ENCODE data around the gene GATM. TPM values are rescaled to one million over a fixed set of nuclear protein-coding genes. Genes with fewer than 3 reads are reported as not detected.
"Not testable (repeated sequence)": the region's sequence is repeated elsewhere in the genome, so short reads cannot be mapped to it uniquely, and the experiment has no call there.

The GATM gene
- total RNA-seq, 2 experiments from 2014 or later: 2.0 to 2.7 TPM

DNA sequence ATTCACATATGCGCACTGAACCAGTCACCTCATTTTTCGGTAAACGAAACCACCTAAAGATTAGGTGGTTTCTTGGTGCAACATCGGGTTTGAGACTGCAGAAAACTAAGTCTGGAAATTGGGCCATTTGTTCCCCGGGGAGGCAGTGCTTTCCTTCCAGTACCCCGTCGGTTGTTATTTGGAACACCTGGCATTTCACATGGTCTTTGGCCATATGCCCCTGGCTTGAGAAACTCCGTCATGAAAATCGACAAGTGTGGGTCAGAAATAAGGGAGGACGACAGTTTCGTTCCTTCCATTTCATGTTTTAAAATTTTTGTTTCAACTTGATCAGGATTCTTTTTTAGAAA lies 544 bp upstream of the GATM start:
- peak overlapping the region; percentile 58 for H3K4me3 Mint-ChIP-seq
- ATAC-seq (no peak), DNase-seq (no peak)
- H3K4me1 Mint-ChIP-seq: peaks cover 18% of the 10 kb centered on the region
- H3K27me3 Mint-ChIP-seq: peaks cover 67% of the 10 kb centered on the region
- no peaks in the 10 kb centered on the region for H3K9me3 Mint-ChIP-seq (ENCODE audit: low read depth)
- CTCF ChIA-PET: no interaction called here
- no peak overlapping the region for H3K27ac Mint-ChIP-seq
- H3K36me3 Mint-ChIP-seq: no peaks in the 10 kb centered on the region

DNA sequence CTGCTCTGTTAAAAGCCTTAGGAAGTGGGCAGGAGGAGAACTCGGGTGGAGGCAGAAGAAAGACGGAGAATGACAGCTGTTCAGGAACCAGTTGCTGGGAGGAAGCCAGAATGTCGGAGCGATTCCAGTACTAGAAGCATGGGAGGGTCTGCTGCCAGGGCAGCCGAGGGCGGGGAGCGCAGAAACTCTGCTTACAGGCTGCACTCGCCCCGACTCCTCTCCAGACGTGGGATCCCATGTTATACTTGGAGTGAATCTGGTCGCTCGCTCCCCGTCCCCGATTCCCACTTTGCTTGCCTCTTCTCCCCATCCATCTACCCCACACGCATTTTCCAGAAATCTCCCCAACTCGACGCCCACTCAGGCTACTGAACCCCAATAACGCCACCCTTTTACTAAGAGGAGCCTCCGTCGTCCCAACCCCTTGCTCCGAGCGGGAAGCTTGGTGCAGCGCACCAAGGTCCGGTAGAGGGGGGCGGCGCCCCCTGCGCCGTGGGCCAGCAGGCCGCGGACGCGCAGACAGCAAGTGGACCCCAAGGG lies 665 bp downstream of the GATM start:
- H3K27me3 Mint-ChIP-seq: peaks cover 70% of the 10 kb centered on the region
- H3K27ac Mint-ChIP-seq: no peak overlapping the region
- CTCF ChIA-PET: interaction anchor here (1.2 to 2.0 kb wide), 2 partner anchors 25 to 215 kb away, joined by 5 to 7 read pairs; a partner anchor contains a TSS
- H3K4me1 Mint-ChIP-seq: peaks cover 18% of the 10 kb centered on the region
- peak overlapping the region; percentile 58 for H3K4me3 Mint-ChIP-seq
- no peak for DNase-seq
- H3K36me3 Mint-ChIP-seq: no peaks in the 10 kb centered on the region
- ATAC-seq: no peak
- no peaks in the 10 kb centered on the region for H3K9me3 Mint-ChIP-seq (ENCODE audit: low read depth)

DNA sequence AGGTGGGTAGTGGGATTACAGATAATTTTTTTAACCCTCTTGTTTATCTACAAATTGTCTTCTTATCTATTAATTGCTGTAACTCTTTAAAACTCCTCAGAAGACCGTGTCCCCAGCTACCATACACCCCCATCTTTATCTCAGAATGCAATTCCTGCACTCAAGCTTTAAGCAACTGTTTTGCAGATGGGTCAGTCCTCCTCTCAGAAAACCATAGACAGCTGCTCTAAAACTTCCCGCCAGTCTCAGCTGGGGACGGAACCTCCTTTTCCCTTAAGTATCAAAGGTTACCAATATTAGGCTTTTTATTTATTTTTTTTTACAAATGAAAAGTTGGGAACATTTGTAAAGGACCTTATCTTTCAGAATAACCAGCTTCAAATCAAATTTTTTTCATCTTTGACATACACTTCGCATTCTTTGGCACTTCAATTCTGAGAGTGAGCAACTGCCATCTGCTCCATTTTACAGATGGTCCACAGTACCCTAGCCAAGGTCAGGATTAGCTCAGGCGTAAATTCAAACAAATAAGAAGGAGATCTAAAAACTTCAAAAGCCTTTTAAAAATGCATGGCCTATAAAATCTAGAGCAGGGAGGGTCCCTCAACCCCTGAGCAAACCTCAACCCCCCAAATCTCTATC lies 1.3 kb downstream of the GATM start:
- Mint-ChIP-seq H3K9me3 (ENCODE audit: low read depth) (no peaks in the 10 kb centered on the region), H3K27me3 (peaks cover 74% of the 10 kb centered on the region)
- no peak for DNase-seq

DNA sequence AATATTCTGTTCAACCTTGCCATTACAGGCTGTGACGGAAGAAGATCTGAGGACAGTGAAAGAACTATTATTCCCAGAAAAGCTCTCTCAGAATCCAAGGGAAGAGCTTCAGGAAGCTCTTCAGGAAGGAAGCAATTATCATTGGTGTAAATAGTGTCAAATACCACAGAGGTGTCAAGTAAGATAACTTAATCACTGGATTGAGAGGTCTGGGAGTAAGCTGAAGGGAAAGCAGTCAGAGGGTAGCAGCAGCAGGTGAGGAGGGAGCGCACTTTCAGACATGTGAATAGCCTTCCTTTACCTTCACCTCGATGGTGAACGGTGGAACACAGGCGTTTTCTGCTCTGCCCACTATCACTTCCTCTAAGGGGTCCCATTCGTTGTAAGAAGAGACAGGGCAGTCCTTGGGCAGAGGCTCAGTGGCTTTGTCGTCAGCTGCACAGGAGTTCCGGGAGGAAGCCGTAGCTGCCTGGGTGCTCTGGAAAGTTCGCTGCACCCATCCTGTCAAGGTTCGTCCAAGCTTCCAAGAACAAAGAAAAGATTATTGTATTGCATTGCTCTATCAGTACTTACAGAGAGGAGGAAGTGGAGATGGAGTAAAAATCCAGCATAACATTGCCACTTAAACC lies 1.9 kb downstream of the GATM start:
- Mint-ChIP-seq H3K4me1 (peaks cover 18% of the 10 kb centered on the region), H3K4me3 (no peak overlapping the region), H3K9me3 (ENCODE audit: low read depth) (no peaks in the 10 kb centered on the region), H3K36me3 (no peaks in the 10 kb centered on the region), H3K27me3 (peaks cover 68% of the 10 kb centered on the region), H3K27ac (no peak overlapping the region)
- no peak for DNase-seq
- ATAC-seq: no peak
- CTCF ChIA-PET: interaction anchor here (0.9 to 2.0 kb wide), 6 partner anchors 13 to 258 kb away, joined by 3 to 7 read pairs (median 4); a partner anchor contains a TSS

More for the DNA sequence above, 1.3 kb downstream of the GATM start:
- H3K27ac Mint-ChIP-seq: no peak overlapping the region
- CTCF ChIA-PET: interaction anchor here (0.9 to 2.0 kb wide), 4 partner anchors 13 to 214 kb away, joined by 3 to 7 read pairs (median 5); a partner anchor contains a TSS
- no peaks in the 10 kb centered on the region for H3K36me3 Mint-ChIP-seq
- ATAC-seq: no peak
- H3K4me3 Mint-ChIP-seq: peak overlapping the region; percentile 58
- peaks cover 18% of the 10 kb centered on the region for H3K4me1 Mint-ChIP-seq

DNA sequence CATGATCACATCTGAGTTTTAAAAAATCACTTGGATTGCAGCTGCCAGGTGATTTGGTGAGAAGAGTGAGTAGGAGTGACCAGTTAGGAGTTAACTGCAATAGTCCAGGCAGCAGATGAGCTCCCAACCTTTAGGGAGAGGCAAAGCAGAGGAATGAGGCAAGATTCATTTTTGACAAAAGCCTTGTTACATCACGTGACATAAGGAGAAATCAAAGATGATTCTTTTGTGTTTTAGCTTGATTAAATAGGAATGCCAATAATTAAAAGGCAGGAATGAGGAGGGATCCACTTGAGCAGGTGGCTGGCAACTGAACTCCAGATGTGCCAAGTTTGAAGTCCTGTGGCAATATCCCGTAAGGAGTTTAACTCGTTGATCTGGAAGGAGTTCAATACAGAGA lies 2.5 kb downstream of the GATM start:
- DNase-seq (no peak), ATAC-seq (no peak)
- Mint-ChIP-seq H3K27me3 (peaks cover 64% of the 10 kb centered on the region), H3K4me1 (peaks cover 18% of the 10 kb centered on the region), H3K4me3 (no peak overlapping the region), H3K27ac (no peak overlapping the region), H3K9me3 (ENCODE audit: low read depth) (no peaks in the 10 kb centered on the region), H3K36me3 (no peaks in the 10 kb centered on the region)
- CTCF ChIA-PET: interaction anchor here (0.9 to 1.3 kb wide), 2 partner anchors 60 to 258 kb away, joined by 3 read pairs; no protein-coding TSS in a partner anchor

DNA sequence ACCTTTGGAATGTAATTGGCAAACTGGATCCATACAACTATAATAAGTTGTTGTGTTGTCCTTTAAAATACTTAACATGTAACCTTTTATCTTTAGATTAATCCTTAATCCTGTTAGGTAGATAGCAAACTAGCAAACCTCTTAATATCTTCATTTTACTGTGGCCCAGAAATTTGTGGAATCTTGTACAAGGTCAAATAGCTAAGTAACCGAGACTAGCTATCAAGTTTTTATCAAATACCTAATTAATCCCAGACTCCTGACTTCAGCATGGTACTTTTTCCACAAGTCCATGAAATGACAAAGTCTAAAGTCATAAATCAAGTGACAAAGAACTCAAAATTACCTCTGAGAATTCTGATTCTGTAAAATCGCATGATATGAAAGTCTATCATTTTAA lies 4.4 kb downstream of the GATM start:
- Mint-ChIP-seq H3K36me3 (no peaks in the 10 kb centered on the region), H3K4me3 (no peak overlapping the region), H3K9me3 (ENCODE audit: low read depth) (no peaks in the 10 kb centered on the region), H3K27me3 (peaks cover 60% of the 10 kb centered on the region), H3K4me1 (peaks cover 16% of the 10 kb centered on the region), H3K27ac (no peak overlapping the region)
- no peak for DNase-seq
- CTCF ChIA-PET: no interaction called here
- ATAC-seq: no peak

DNA sequence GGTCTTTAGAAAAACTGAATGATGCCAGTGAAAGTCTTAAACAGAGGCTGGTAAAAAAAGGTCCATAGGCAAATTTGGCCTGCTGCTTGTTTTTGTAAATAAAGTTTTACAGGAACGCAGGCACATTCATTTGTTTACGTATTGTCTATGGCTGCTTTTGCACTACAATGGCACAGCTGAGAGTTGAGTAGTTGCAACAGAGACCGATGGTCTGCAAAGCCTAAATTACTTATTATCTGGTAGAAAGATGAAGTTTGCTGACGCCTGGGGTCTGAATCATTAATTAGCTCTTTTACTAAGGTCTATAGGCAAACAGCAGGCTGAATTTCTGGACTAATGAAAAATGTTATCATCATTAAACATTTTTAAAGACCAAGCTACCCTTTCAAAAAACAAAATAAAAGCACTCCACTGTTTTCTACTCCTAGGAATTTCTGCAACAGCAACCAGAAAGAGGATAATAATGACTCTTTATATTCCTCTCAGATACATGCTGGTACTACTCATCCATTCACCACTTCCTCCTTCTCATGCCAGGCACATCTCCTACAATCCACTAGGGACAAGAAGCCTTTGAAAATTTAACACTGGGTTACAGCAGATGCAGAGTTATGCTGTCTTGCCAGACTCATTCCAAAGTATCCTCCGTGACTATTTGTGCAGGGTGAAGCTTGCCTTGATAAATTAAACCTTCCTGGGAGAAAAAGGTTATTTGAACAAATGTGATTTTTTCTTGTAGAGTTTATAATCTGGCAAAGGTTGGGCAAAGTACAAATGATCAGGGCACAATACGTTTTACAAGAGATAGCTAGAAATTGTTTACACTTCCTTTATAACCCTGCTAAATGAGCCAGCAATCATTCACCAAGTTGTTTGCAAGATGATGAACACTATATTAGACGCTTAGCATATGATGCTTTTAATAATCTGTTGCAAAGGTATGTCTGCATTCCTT lies 6.0 kb downstream of the GATM start:
- DNase-seq: no peak
- Mint-ChIP-seq H3K9me3 (ENCODE audit: low read depth) (no peaks in the 10 kb centered on the region), H3K4me1 (peaks cover 6% of the 10 kb centered on the region), H3K4me3 (no peak overlapping the region), H3K27ac (no peak overlapping the region), H3K27me3 (peaks cover 52% of the 10 kb centered on the region), H3K36me3 (no peaks in the 10 kb centered on the region)
- CTCF ChIA-PET: interaction anchor here (0.9 to 1.6 kb wide), 3 partner anchors 9 to 98 kb away, joined by 3 to 4 read pairs (median 3); no protein-coding TSS in a partner anchor
- ATAC-seq: no peak

DNA sequence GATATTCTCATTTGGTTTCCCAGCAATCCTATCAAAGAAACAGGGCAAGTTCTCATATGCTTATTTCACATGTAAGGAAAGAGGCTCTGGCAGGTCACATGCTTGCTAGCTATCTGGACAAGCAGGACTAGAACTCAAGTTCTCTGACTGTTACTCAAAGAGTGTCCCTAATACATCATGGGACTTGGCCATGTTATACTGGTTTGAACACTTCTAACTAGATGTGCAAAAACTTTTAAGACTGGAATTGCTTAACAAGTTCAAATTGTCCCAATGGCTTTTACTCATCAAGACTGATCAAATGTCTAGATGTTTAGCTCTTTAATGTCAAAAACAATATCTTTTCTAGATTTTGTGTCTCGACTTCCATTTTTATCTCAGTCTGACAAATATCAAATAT lies 6.8 kb downstream of the GATM start:
- no peak overlapping the region for H3K27ac Mint-ChIP-seq
- no peaks in the 10 kb centered on the region for H3K36me3 Mint-ChIP-seq
- DNase-seq (no peak), ATAC-seq (no peak)
- no peak overlapping the region for H3K4me3 Mint-ChIP-seq
- CTCF ChIA-PET: interaction anchor here (0.9 to 1.6 kb wide), 3 partner anchors 8 to 97 kb away, joined by 3 to 4 read pairs (median 3); no protein-coding TSS in a partner anchor
- H3K9me3 Mint-ChIP-seq (ENCODE audit: low read depth): no peaks in the 10 kb centered on the region
- H3K4me1 Mint-ChIP-seq: peaks cover 3% of the 10 kb centered on the region
- peaks cover 45% of the 10 kb centered on the region for H3K27me3 Mint-ChIP-seq

DNA sequence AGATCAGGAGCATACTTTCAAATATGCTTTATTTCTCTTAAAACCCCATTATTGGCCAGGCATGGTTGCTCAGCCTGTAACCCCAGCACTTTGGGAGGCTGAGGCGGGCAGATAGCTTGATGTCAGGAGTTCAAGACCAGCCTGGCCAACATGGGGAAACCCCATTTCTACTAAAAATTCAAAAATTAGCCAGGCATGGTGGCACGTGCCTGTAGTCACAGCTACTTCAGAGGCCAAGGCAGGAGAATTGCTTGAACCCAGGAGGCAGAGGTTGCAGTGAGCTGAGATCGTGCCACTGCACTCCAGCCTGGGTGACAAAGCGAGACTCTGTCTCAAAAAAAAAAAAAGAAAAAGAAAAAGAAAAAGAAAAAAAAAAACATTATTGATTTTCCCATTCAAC lies 8.3 kb downstream of the GATM start:
- H3K9me3 Mint-ChIP-seq (ENCODE audit: low read depth); H3K4me3 Mint-ChIP-seq; H3K4me1 Mint-ChIP-seq; CTCF ChIA-PET; H3K36me3 Mint-ChIP-seq; H3K27ac Mint-ChIP-seq; DNase-seq; ATAC-seq: not testable (repeated sequence)
- H3K27me3 Mint-ChIP-seq: peaks cover 30% of the 10 kb centered on the region

DNA sequence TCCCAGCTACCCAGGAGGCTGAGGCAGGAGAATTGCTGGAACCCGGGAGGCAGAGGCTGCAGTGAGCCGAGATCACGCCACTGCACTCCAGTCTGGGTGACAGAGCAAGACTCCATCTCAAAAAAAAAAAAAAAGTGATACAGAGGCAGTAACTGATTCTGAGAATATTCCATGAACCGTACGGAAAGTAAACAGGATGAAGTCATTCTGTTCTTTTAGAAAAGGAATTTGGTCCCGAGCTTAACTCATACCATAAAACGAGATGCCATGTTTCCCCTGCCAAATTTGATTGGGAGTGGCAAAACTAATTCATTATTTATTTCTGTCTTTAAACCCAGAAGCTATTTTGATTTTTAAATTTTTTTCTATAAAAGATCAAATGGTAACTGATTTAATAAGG lies 11.1 kb downstream of the GATM start:
- CTCF ChIA-PET; H3K9me3 Mint-ChIP-seq (ENCODE audit: low read depth): not testable (repeated sequence)

DNA sequence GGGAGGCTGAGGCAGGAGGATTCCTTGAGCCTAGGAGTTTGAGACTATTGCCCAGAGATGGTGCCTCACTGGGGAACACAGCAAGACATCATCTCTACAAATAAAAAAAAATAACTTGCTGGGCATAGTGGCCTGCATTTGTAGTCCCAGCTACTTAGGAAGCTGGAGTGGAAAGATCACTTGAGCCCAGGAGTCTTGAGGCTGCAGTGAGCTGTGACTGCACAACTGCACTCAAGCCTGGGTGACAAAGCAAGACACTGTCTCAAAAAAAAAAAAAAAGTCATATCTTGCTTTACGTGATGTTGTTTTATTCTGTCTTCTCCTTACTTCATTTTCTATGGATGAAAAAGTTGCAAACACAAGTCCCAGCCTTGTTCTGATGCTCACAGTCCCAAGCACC lies 14.1 kb downstream of the GATM start:
- Mint-ChIP-seq H3K9me3 (ENCODE audit: low read depth) (no peaks in the 10 kb centered on the region), H3K27me3 (peaks cover 12% of the 10 kb centered on the region), H3K36me3 (no peaks in the 10 kb centered on the region), H3K27ac (no peak overlapping the region), H3K4me3 (no peak overlapping the region), H3K4me1 (no peaks in the 10 kb centered on the region)
- DNase-seq (no peak), ATAC-seq (no peak)
- CTCF ChIA-PET: interaction anchor here (1.4 kb wide), 1 partner anchor 12 kb away, joined by 3 read pairs; no protein-coding TSS in a partner anchor

More for the DNA sequence above, 11.1 kb downstream of the GATM start:
- not testable (repeated sequence) for H3K27ac Mint-ChIP-seq, H3K4me1 Mint-ChIP-seq, H3K4me3 Mint-ChIP-seq, H3K36me3 Mint-ChIP-seq, ATAC-seq, DNase-seq
- H3K27me3 Mint-ChIP-seq: peaks cover 26% of the 10 kb centered on the region

DNA sequence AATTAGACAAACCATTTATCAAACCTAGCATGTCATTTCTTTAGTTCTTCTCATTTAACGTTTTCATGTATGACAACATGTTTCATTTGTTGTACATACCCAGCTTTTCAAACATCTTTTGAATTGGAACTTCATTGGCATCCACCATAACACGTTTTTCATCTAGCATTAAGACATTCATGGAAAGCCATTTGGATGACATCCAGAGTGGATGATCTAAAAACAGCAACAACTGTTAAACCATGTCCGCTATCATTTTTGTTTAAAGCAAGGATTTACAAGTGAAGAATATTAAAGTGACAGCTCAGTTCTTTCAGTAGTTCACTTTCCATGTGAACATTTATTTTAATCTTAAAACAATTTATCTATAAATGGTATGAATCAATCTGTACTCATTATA lies 14.5 kb downstream of the GATM start:
- H3K4me3 Mint-ChIP-seq: no peak overlapping the region
- H3K4me1 Mint-ChIP-seq: no peaks in the 10 kb centered on the region
- no peak for DNase-seq
- CTCF ChIA-PET: interaction anchor here (1.0 to 1.4 kb wide), 3 partner anchors 8 to 17 kb away, joined by 3 read pairs; no protein-coding TSS in a partner anchor
- no peak overlapping the region for H3K27ac Mint-ChIP-seq
- H3K9me3 Mint-ChIP-seq (ENCODE audit: low read depth): no peaks in the 10 kb centered on the region
- no peaks in the 10 kb centered on the region for H3K36me3 Mint-ChIP-seq
- ATAC-seq: no peak
- H3K27me3 Mint-ChIP-seq: peaks cover 10% of the 10 kb centered on the region

DNA sequence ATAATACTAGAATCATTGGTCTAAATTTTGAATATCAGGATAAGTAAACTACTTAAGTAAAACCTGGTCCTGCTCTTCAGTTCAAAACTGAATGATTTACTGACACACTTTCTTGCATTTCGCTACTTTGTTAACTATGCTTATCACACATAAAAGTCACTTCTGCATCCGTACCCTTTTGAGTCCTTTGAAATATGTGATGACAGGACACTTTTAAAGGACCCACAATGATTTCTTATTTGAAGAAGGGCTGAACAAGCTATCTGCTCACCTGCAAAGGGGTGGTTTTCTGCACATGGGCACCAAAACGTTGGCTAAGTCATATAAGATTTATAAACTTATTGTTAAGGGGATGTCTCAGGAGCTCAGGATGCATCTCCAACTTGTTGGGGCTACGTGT lies 15.0 kb downstream of the GATM start:
- H3K4me3 Mint-ChIP-seq: no peak overlapping the region
- DNase-seq: no peak
- peaks cover 7% of the 10 kb centered on the region for H3K27me3 Mint-ChIP-seq
- H3K36me3 Mint-ChIP-seq: no peaks in the 10 kb centered on the region
- no peak overlapping the region for H3K27ac Mint-ChIP-seq
- CTCF ChIA-PET: interaction anchor here (1.0 to 1.4 kb wide), 3 partner anchors 9 to 17 kb away, joined by 3 read pairs; no protein-coding TSS in a partner anchor
- no peaks in the 10 kb centered on the region for H3K9me3 Mint-ChIP-seq (ENCODE audit: low read depth)
- ATAC-seq: no peak
- H3K4me1 Mint-ChIP-seq: no peaks in the 10 kb centered on the region

Data from activated CD8-positive, alpha-beta memory T cell treated with anti-CD3 and anti-CD28 coated beads, Interleukin-2, amount 10 ng/mL, durations not matched to agents 7 days and 5 days (primary cell).